ENCODE results near the gene PHF11. TPM values are rescaled to one million over a fixed set of nuclear protein-coding genes. Genes with fewer than 3 reads are reported as not detected.

Gene PHF11
- total RNA-seq, 4 donors from 2014 or later, result 26.1 to 86.5 (median 35.3) TPM

- whole genome bisulfite sequencing, result 97% methylated on average over 8 of the region's 8 CpGs
- H3K4me1 ChIP-seq, result peaks cover 6% of the 10 kb centered on the region
- H3K36me3 ChIP-seq, result no peaks in the 10 kb centered on the region
- no peaks in the 10 kb centered on the region for H3K9me3 ChIP-seq
- no peak for DNase-seq (ENCODE audit: low spot score in 2 of 2)
- H3K4me3 ChIP-seq, result no peak overlapping the region
- H3K27ac ChIP-seq, result no peak overlapping the region
- no peak for TF ChIP-seq POLR2A (IDR thresholded peaks at IDR 0.05)
- TF ChIP-seq, protein P1, sequence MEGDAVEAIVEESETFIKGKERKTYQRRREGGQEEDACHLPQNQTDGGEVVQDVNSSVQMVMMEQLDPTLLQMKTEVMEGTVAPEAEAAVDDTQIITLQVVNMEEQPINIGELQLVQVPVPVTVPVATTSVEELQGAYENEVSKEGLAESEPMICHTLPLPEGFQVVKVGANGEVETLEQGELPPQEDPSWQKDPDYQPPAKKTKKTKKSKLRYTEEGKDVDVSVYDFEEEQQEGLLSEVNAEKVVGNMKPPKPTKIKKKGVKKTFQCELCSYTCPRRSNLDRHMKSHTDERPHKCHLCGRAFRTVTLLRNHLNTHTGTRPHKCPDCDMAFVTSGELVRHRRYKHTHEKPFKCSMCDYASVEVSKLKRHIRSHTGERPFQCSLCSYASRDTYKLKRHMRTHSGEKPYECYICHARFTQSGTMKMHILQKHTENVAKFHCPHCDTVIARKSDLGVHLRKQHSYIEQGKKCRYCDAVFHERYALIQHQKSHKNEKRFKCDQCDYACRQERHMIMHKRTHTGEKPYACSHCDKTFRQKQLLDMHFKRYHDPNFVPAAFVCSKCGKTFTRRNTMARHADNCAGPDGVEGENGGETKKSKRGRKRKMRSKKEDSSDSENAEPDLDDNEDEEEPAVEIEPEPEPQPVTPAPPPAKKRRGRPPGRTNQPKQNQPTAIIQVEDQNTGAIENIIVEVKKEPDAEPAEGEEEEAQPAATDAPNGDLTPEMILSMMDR (IDR thresholded peaks at IDR 0.05), result no peak
- no peak for TF ChIP-seq EP300 (IDR thresholded peaks at IDR 0.05)
- TF ChIP-seq POLR2AphosphoS5 (IDR thresholded peaks at IDR 0.05), result no peak
- no peaks in the 10 kb centered on the region for H3K27me3 ChIP-seq
Measured at GRCh38 chr13:49452725-49453457, 42.9 kb upstream of the PHF11 start.

GRCh38 chr13:49453465-49453864 lies 42.3 kb upstream of the PHF11 start:
- H3K27ac ChIP-seq, result no peak overlapping the region
- WGBS, result 88% methylated on average over 7 of the region's 7 CpGs
- H3K27me3 ChIP-seq, result no peaks in the 10 kb centered on the region

GRCh38 chr13:49454388-49455006 lies 41.3 kb upstream of the PHF11 start:
- WGBS, result 61% methylated on average over 4 of the region's 4 CpGs
- Histone ChIP-seq H3K4me3 (no peak overlapping the region), H3K27ac (no peak overlapping the region), H3K27me3 (no peaks in the 10 kb centered on the region), H3K36me3 (no peaks in the 10 kb centered on the region), H3K9me3 (no peaks in the 10 kb centered on the region), H3K4me1 (no peaks in the 10 kb centered on the region)
- DNase-seq (ENCODE audit: low spot score in 2 of 2), result no peak
- TF ChIP-seq, protein P1 (IDR thresholded peaks at IDR 0.05), result no peak
- no peak for TF ChIP-seq EP300 (IDR thresholded peaks at IDR 0.05)
- TF ChIP-seq POLR2A (IDR thresholded peaks at IDR 0.05), result no peak
- TF ChIP-seq POLR2AphosphoS5 (IDR thresholded peaks at IDR 0.05), result no peak

More at GRCh38 chr13:49453465-49453864, 42.3 kb upstream of the PHF11 start:
- no peak for DNase-seq (ENCODE audit: low spot score in 2 of 2)
- H3K9me3 ChIP-seq, result no peaks in the 10 kb centered on the region
- no peak overlapping the region for H3K4me3 ChIP-seq
- no peaks in the 10 kb centered on the region for H3K4me1 ChIP-seq
- H3K36me3 ChIP-seq, result no peaks in the 10 kb centered on the region
- TF ChIP-seq POLR2A (IDR thresholded peaks at IDR 0.05), result no peak
- no peak for TF ChIP-seq POLR2AphosphoS5 (IDR thresholded peaks at IDR 0.05)
- no peak for TF ChIP-seq EP300 (IDR thresholded peaks at IDR 0.05)
- TF ChIP-seq, protein P1 (IDR thresholded peaks at IDR 0.05), result no peak

- Histone ChIP-seq H3K36me3 (no peaks in the 10 kb centered on the region), H3K27me3 (no peaks in the 10 kb centered on the region), H3K4me1 (no peaks in the 10 kb centered on the region), H3K27ac (no peak overlapping the region), H3K4me3 (no peak overlapping the region), H3K9me3 (no peaks in the 10 kb centered on the region)
- DNase-seq (ENCODE audit: low spot score in 2 of 2), result no peak
- TF ChIP-seq POLR2AphosphoS5 (IDR thresholded peaks at IDR 0.05), result no peak
- TF ChIP-seq, protein P1 (IDR thresholded peaks at IDR 0.05), result no peak
- no peak for TF ChIP-seq POLR2A (IDR thresholded peaks at IDR 0.05)
- no peak for TF ChIP-seq EP300 (IDR thresholded peaks at IDR 0.05)
Measured at GRCh38 chr13:49455007-49455398, 40.8 kb upstream of the PHF11 start.

DNA sequence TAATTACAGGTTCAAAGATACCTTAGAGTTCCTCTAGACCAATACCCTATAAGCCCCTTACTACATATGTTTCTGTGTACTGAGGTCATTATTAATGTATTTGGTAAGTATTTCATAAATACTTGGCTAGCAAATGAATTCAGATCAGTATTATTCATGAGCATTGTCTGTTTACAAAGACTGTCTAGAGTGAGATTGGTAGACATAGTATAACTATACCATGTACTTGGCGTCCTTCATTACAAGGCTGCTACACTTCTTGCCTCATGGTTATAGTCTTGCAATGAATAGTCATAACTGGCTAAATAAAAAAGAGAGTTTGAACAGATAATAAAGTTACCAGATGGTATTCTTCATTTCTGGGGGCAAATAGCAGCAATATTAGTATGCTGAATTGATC lies 39.6 kb upstream of the PHF11 start:
- DNase-seq (ENCODE audit: low spot score in 2 of 2), result no peak
- Histone ChIP-seq H3K9me3 (no peaks in the 10 kb centered on the region), H3K27ac (no peak overlapping the region), H3K27me3 (no peaks in the 10 kb centered on the region), H3K36me3 (peaks cover 2% of the 10 kb centered on the region), H3K4me1 (no peaks in the 10 kb centered on the region), H3K4me3 (no peak overlapping the region)
- WGBS, result 96% methylated on average over 1 of the region's 1 CpG
- TF ChIP-seq EP300 (IDR thresholded peaks at IDR 0.05) (no peak), POLR2A (IDR thresholded peaks at IDR 0.05) (no peak)
- TF ChIP-seq, protein P1 (IDR thresholded peaks at IDR 0.05), result no peak

Measured in suprapubic skin (tissue), 4 donors.